H1 (cell line): ENCODE results near the gene GALR2. TPM values are rescaled to one million over a fixed set of nuclear protein-coding genes. Genes with fewer than 3 reads are reported as not detected.
A peak's percentile ranks its signal among the peaks of the same experiment; 100 is the strongest.

Experiments
- CTCF ChIA-PET: fragments of 300-600 bp; sonication (Branson Sonifier 250); formaldehyde crosslinking; loops from one replicate; lab custom pipeline; 2021; ENCODE audit not compliant: partially characterized antibody; lab: Charles Lee
- POLR2A ChIA-PET: fragments of 300-600 bp; sonication (Branson Sonifier 250); formaldehyde crosslinking; loops from one replicate; lab custom pipeline; 2021; ENCODE audit warnings: inconsistent platforms; ENCODE audit not compliant: partially characterized antibody; lab: Charles Lee
- DNase-seq, 2 experiments: peaks; one replicate each; pipeline versions ENCODE4 v3.0.0 to v3.0.0-alpha.2; 2010 to 2022; ENCODE audit warnings: low spot score in 2 of 2, low read depth in 1 of 2, mixed read lengths in 1 of 2
- FAIRE-seq: peaks from 2 replicates; lab custom pipeline; 2011; peaks lifted over from hg19 to GRCh38; lab: Jason Lieb, UNC
- H2AFZ ChIP-seq: 2 replicates; pipeline ENCODE4 v1.8.1; 2012; ENCODE audit warnings: low read length, inconsistent platforms
- H2AK5ac ChIP-seq: 2 replicates; pipeline ENCODE4 v1.6.1; 2013; ENCODE audit warnings: low read depth, low read length
- H2BK120ac ChIP-seq: replicated peaks from 2 replicates; pipeline ENCODE3; 2013; ENCODE audit warnings: low read depth, low read length, inconsistent platforms
- H2BK12ac ChIP-seq: 2 replicates; pipeline ENCODE4 v1.6.1; 2013; ENCODE audit warnings: low read depth, low read length
- H2BK15ac ChIP-seq: 2 replicates; pipeline ENCODE4 v1.6.1; 2013; ENCODE audit warnings: low read length
- H2BK20ac ChIP-seq: 2 replicates; pipeline ENCODE4 v1.6.1; 2013; ENCODE audit warnings: low read length
- H2BK5ac ChIP-seq: 2 replicates; pipeline ENCODE4 v1.6.1; 2013; ENCODE audit warnings: low read depth, low read length
- H3K14ac ChIP-seq: 2 replicates; pipeline ENCODE4 v1.6.1; 2013; ENCODE audit warnings: inconsistent platforms; ENCODE audit not compliant: insufficient read length
- H3K18ac ChIP-seq: 2 replicates; pipeline ENCODE4 v1.6.1; 2013; ENCODE audit warnings: low read length; ENCODE audit errors: extremely low read depth
- H3K23ac ChIP-seq: 2 replicates; pipeline ENCODE4 v1.6.1; 2013; ENCODE audit warnings: inconsistent platforms; ENCODE audit not compliant: insufficient read length
- H3K23me2 ChIP-seq: 2 replicates; pipeline ENCODE4 v1.6.1; 2013; ENCODE audit warnings: low read depth, low read length
- H3K27ac ChIP-seq: 2 replicates; pipeline ENCODE4 v1.6.1; 2011; ENCODE audit warnings: low read depth, low read length, inconsistent platforms
- H3K27me3 ChIP-seq, 4 experiments: replicated peaks in 1 of 4; 1 replicate in 1 of 4; 2 replicates in 3 of 4; pipeline versions ENCODE4 v1.6.1 to v1.8.1; 2011 to 2013; ENCODE audit warnings: low read length in 3 of 4, mild to moderate bottlenecking in 3 of 4, inconsistent platforms in 2 of 4, mixed read lengths in 2 of 4, moderate library complexity in 1 of 4; ENCODE audit not compliant: control insufficient read depth in 3 of 4, insufficient read depth in 3 of 4; ENCODE audit errors: extremely low read depth in 1 of 4
- H3K36me3 ChIP-seq, 4 experiments: 2 replicates each; pipeline versions ENCODE4 v1.6.1 to v1.8.1; 2011 to 2013; ENCODE audit warnings: mild to moderate bottlenecking in 4 of 4, low read length in 3 of 4, moderate library complexity in 2 of 4, control low read depth in 1 of 4, inconsistent platforms in 1 of 4; ENCODE audit not compliant: insufficient read depth in 4 of 4, control insufficient read depth in 2 of 4
- H3K4ac ChIP-seq: replicated peaks from 2 replicates; pipeline ENCODE3; 2013; ENCODE audit warnings: low read length, low read depth, mixed read lengths, inconsistent platforms; ENCODE audit not compliant: insufficient read length
- H3K4me1 ChIP-seq, 4 experiments: replicated peaks in 1 of 4; 1 replicate in 1 of 4; 2 replicates in 3 of 4; pipeline versions ENCODE4 v1.6.1 to v1.8.1; 2011 to 2013; ENCODE audit warnings: low read length in 3 of 4, inconsistent platforms in 2 of 4, mixed read lengths in 1 of 4; ENCODE audit not compliant: insufficient read depth in 4 of 4, control insufficient read depth in 3 of 4
- H3K4me2 ChIP-seq, 2 experiments: 2 replicates each; pipeline versions ENCODE4 v1.6.1 to v1.8.1; 2011 to 2013; ENCODE audit warnings: low read depth in 2 of 2, low read length in 2 of 2, control low read depth in 1 of 2, inconsistent platforms in 1 of 2, mild to moderate bottlenecking in 1 of 2; ENCODE audit not compliant: insufficient read depth in 1 of 2
- H3K4me3 ChIP-seq, 4 experiments: fragments of 200-600, 300-600 bp in 1 of 4; sonication (generic), shearing (Covaris generic), sonication (Bioruptor Twin) in 1 of 4; 2 replicates each; pipeline versions ENCODE4 v1.5.1 to v1.8.1; 2011 to 2016; ENCODE audit warnings: low read length in 4 of 4, low read depth in 3 of 4, control low read depth in 2 of 4, inconsistent platforms in 2 of 4, mild to moderate bottlenecking in 2 of 4, mixed read lengths in 1 of 4, moderate library complexity in 1 of 4; ENCODE audit not compliant: insufficient read depth in 2 of 4; ENCODE audit errors: extremely low read depth in 1 of 4
- H3K56ac ChIP-seq: replicated peaks from 2 replicates; pipeline ENCODE3; 2013; ENCODE audit warnings: low read depth, mild to moderate bottlenecking, mixed read lengths, low read length, inconsistent platforms; ENCODE audit not compliant: insufficient read length
- H3K79me1 ChIP-seq: 2 replicates; pipeline ENCODE4 v1.6.1; 2013; ENCODE audit warnings: low read depth, low read length, control low read depth
- H3K79me2 ChIP-seq, 2 experiments: 2 replicates each; pipeline versions ENCODE4 v1.6.1 to v1.8.1; 2012 to 2013; ENCODE audit warnings: low read length in 2 of 2, mild to moderate bottlenecking in 2 of 2, inconsistent platforms in 1 of 2; ENCODE audit not compliant: insufficient read depth in 2 of 2, control insufficient read depth in 1 of 2
- H3K9ac ChIP-seq, 4 experiments: replicated peaks in 1 of 4; 1 replicate in 1 of 4; 2 replicates in 3 of 4; pipeline versions ENCODE4 v1.6.1 to v1.8.1; 2011 to 2013; ENCODE audit warnings: low read depth in 3 of 4, low read length in 3 of 4, control low read depth in 2 of 4, mild to moderate bottlenecking in 2 of 4, moderate library complexity in 2 of 4, inconsistent platforms in 1 of 4; ENCODE audit errors: extremely low read depth in 1 of 4
- H3K9me3 ChIP-seq, 2 experiments: 2 replicates each; pipeline versions ENCODE4 v1.6.1 to v1.8.1; 2012 to 2013; ENCODE audit warnings: mild to moderate bottlenecking in 2 of 2, moderate library complexity in 2 of 2, control low read depth in 1 of 2, inconsistent platforms in 1 of 2, low read depth in 1 of 2, low read length in 1 of 2, mixed read lengths in 1 of 2; ENCODE audit not compliant: insufficient read depth in 2 of 2
- H4K20me1 ChIP-seq, 2 experiments: replicated peaks in 1 of 2; 2 replicates each; pipeline versions ENCODE3 to v1.8.1; 2011 to 2013; ENCODE audit warnings: inconsistent platforms in 2 of 2, low read length in 2 of 2, mild to moderate bottlenecking in 1 of 2; ENCODE audit not compliant: insufficient read depth in 2 of 2, control insufficient read depth in 1 of 2
- H4K5ac ChIP-seq: 2 replicates; pipeline ENCODE4 v1.6.1; 2013; ENCODE audit warnings: low read length, low read depth, mixed read lengths, inconsistent platforms; ENCODE audit not compliant: insufficient read length
- H4K8ac ChIP-seq: 2 replicates; pipeline ENCODE4 v1.8.0; 2013; ENCODE audit warnings: mild to moderate bottlenecking, moderate library complexity, low read length, inconsistent platforms; ENCODE audit not compliant: insufficient read depth; ENCODE audit errors: extremely low read depth
- H4K91ac ChIP-seq: replicated peaks from 2 replicates; pipeline ENCODE3; 2013; ENCODE audit warnings: low read length, mixed read lengths, inconsistent platforms; ENCODE audit not compliant: insufficient read length
- JUND ChIP-seq: IDR thresholded peaks from 2 replicates; pipeline ENCODE4 v1.6.1; 2011; ENCODE audit warnings: mild to moderate bottlenecking, improper control_type of control experiment, low read length
- POU5F1 ChIP-seq: IDR thresholded peaks from 2 replicates; pipeline ENCODE4 v1.6.1; 2011; ENCODE audit warnings: low read depth, mild to moderate bottlenecking, low read length, moderate library complexity
- RAD21 ChIP-seq, 2 experiments: IDR thresholded peaks in 1 of 2; conservative IDR thresholded peaks in 1 of 2; 2 replicates each; pipeline ENCODE4 v1.6.1; 2011; ENCODE audit warnings: low read depth in 2 of 2, low read length in 2 of 2, improper control_type of control experiment in 1 of 2, inconsistent platforms in 1 of 2, mild to moderate bottlenecking in 1 of 2, moderate library complexity in 1 of 2
- SRF ChIP-seq: IDR thresholded peaks from 2 replicates; pipeline ENCODE4 v1.6.1; 2011; ENCODE audit warnings: mild to moderate bottlenecking, low read depth, low read length, moderate library complexity
- WGBS, 2 experiments: shearing (Covaris generic) in 1 of 2; methylation state at CpG; one replicate each; pipeline versions ENCODE4 v1.1.6 to v1.1.7; 2013 to 2015; ENCODE audit warnings: low lambda C conversion rate in 2 of 2, mixed read lengths in 2 of 2, inconsistent platforms in 1 of 2, low coverage in 1 of 2, missing lambda C conversion rate in 1 of 2; ENCODE audit not compliant: insufficient replicate concordance in 2 of 2, insufficient coverage in 1 of 2, insufficient read length in 1 of 2; ENCODE audit errors: extremely low coverage in 1 of 2, missing lambda C conversion rate in 1 of 2; 5-methylcytosine and 5-hydroxymethylcytosine counted together
- polyA plus RNA-seq, 7 experiments: library from polyadenylated mRNA; depleted of rRNA in 3 of 7; stranded (reverse) in 5 of 7; unstranded in 2 of 7; fragments of >200 nt in 5 of 7; fragments of 200-250 nt in 2 of 7; gene quantifications; 1 replicate in 5 of 7; 2 replicates in 1 of 7; 4 replicates in 1 of 7; pipeline versions ENCODE4 v1.2.1 to v1.2.3, GENCODE V29; 2011 to 2013; ENCODE audit warnings: missing spikeins in 2 of 7, mixed read lengths in 2 of 7
- total RNA-seq: library from RNA; stranded (reverse); fragmentation: NEBNext Ultra II Directional; extraction: Animal tissue kit (Norgen Biotek cat#: 25700); gene quantifications from 2 replicates; pipeline ENCODE4 v1.2.1, GENCODE V29; 2021
- TF ChIP-seq, protein P1 (sequence below), 3 experiments: IDR thresholded peaks; 1 replicate in 2 of 3; 2 replicates in 1 of 3; pipeline versions ENCODE4 v1.5.1 to v1.6.1; 2011; ENCODE audit warnings: low read length in 3 of 3, mild to moderate bottlenecking in 3 of 3, inconsistent platforms in 2 of 3, low read depth in 1 of 3, moderate library complexity in 1 of 3; ENCODE audit not compliant: insufficient read depth in 1 of 3; ENCODE audit errors: control extremely low read depth in 1 of 3

Gene GALR2
- total and polyA plus RNA-seq, 2 of the 8 experiments (the other 6 are each of a cell fraction or from before 2014, with no cell fraction given): 0.86 to 2.2 TPM

DNA sequence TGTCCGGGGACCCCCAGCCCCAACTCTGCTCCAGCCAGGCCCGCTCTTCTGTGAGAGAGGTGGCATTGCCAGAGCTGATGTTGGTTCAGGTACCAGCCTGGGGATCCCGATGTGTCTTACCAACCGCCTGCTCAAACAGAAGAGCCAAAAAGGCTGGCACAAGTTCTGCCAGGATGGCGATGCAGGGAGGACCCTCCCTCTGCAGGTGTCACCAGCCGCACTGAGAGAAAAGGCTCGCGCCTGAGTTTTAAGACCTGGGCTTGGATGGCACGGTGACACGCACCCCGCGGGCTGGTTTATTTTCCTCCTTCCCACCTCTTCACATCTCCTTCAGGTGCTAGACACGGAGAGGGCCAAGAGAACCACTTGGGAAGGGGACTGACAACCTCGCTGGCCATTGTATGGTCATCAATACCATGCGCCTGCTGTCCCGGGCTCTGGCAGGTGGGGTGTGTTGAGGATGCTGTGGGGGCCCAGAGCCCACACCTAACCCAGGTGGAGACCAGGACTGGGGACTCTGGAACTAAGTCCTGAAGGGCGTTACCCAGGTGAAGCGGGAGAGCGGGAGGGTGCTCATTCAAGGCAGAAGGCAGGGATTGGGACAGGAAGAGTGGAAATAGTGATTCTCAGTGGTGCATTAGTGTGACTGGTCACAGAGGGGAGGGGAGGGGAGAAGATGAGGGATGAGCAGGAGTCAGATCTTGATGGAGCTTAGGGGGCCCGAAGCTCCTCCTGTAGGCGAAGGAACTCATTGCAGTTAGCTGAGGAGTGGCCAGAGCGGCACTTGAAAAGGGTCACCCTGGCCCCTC lies 50.2 kb downstream of the GALR2 start:
- peak overlapping the region; percentile 29; the same call in 1 of the 2 replicates for H2BK15ac ChIP-seq
- H3K4me1 ChIP-seq: peaks cover 7 to 26% (median 15%) of the 10 kb centered on the region in 4 experiments
- POLR2A ChIA-PET: interaction anchor here (0.5 to 5.4 kb wide), 6 partner anchors 10 to 145 kb away, joined by 3 to 70 read pairs (median 6); no protein-coding TSS in a partner anchor
- no peaks in the 10 kb centered on the region for H3K79me1 ChIP-seq
- no peaks in the 10 kb centered on the region for H4K20me1 ChIP-seq
- no peak overlapping the region for H3K4me2 ChIP-seq
- H4K91ac ChIP-seq: peak overlapping the region; percentile 36
- H3K27ac ChIP-seq: no peak overlapping the region
- peak; percentile 32 for FAIRE-seq
- H4K8ac ChIP-seq: no peak overlapping the region
- H3K18ac ChIP-seq: peak overlapping the region; percentile 36
- no peak overlapping the region for H2AFZ ChIP-seq
- peak overlapping the region; percentile 72; the same call in 1 of the 2 replicates for H2AK5ac ChIP-seq
- 0 out of 2 replicates have a peak overlapping the region, but pooled peaks have one; percentile 72 for H2BK20ac ChIP-seq
- H3K9ac ChIP-seq: no peak overlapping the region
- no peaks in the 10 kb centered on the region for H3K36me3 ChIP-seq
- H3K79me2 ChIP-seq: no peaks in the 10 kb centered on the region
- H4K5ac ChIP-seq: no peak overlapping the region
- 84% methylated on average over 22 of the region's 22 CpGs; no CpG with 5 or more reads in 1 of the 2 experiments for WGBS, 2 experiments
- H2BK5ac ChIP-seq: no peak overlapping the region
- H2BK12ac ChIP-seq: peak overlapping the region; percentile 68; the same call in 1 of the 2 replicates
- no peak overlapping the region for H3K23ac ChIP-seq
- H3K4me3 ChIP-seq: no peak overlapping the region
- no peak for TF ChIP-seq POU5F1
- TF ChIP-seq, protein P1, sequence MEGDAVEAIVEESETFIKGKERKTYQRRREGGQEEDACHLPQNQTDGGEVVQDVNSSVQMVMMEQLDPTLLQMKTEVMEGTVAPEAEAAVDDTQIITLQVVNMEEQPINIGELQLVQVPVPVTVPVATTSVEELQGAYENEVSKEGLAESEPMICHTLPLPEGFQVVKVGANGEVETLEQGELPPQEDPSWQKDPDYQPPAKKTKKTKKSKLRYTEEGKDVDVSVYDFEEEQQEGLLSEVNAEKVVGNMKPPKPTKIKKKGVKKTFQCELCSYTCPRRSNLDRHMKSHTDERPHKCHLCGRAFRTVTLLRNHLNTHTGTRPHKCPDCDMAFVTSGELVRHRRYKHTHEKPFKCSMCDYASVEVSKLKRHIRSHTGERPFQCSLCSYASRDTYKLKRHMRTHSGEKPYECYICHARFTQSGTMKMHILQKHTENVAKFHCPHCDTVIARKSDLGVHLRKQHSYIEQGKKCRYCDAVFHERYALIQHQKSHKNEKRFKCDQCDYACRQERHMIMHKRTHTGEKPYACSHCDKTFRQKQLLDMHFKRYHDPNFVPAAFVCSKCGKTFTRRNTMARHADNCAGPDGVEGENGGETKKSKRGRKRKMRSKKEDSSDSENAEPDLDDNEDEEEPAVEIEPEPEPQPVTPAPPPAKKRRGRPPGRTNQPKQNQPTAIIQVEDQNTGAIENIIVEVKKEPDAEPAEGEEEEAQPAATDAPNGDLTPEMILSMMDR (IDR thresholded peaks at IDR 0.05; ENCODE audit: control extremely low read depth in 1 of 3, insufficient read depth in 1 of 3, low read depth in 1 of 3, low read length in 3 of 3): peak; percentile 59 to 84 (median 78)
- TF ChIP-seq RAD21 (IDR thresholded peaks at IDR 0.05 in 1 of 2, conservative IDR thresholded peaks at IDR 0.05 in 1 of 2; ENCODE audit: low read depth in 2 of 2, low read length in 2 of 2): peak; percentile 38 to 51
- no peak for TF ChIP-seq JUND
- TF ChIP-seq SRF: no peak
- no peak overlapping the region for H2BK120ac ChIP-seq
- peaks cover 0 to 13% (median 7%) of the 10 kb centered on the region in 4 experiments; a peak in 4 of 7 replicates for H3K27me3 ChIP-seq
- H3K9me3 ChIP-seq: no peaks in the 10 kb centered on the region
- DNase-seq: peak in 1 of 2 experiments; percentile 75
- H3K4ac ChIP-seq: no peak overlapping the region
- CTCF ChIA-PET: interaction anchor here (0.6 to 41.5 kb wide), 31 partner anchors 9 to 272 kb away, joined by 3 to 778 read pairs (median 5); partner anchors contain the start of genes FOXJ1, UBALD2 and ZACN
- no peak overlapping the region for H3K14ac ChIP-seq
- peaks cover 2% of the 10 kb centered on the region; the same call in 1 of the 2 replicates for H3K23me2 ChIP-seq
- no peak overlapping the region for H3K56ac ChIP-seq
